HEK293 (cell line): ENCODE data around the gene CFAP221.

ENCODE experiments used
- CTCF ChIA-PET: fragments of 350-600 bp; formaldehyde crosslinking; extraction: SDS; loops from one replicate; lab custom pipeline; 2021; ENCODE audit warnings: antibody characterized with exemption; lab: Yijun Ruan, JAX
- POLR2A ChIA-PET: fragments of 300-600 bp; formaldehyde crosslinking; extraction: SDS; loops from one replicate; lab custom pipeline; 2020; ENCODE audit warnings: antibody characterized with exemption, inconsistent platforms; lab: Yijun Ruan, JAX
- H3K27ac ChIP-seq: fragments of 200-500 bp; sonication (Bioruptor generic); 2 replicates; pipeline ENCODE4 v1.5.1; 2014; ENCODE audit warnings: low read depth, low read length, control low read depth, inconsistent platforms; ENCODE audit errors: extremely low read depth
- H3K36me3 ChIP-seq, 2 experiments: fragments of 200-500 bp in 1 of 2; sonication (Bioruptor generic) in 1 of 2; 1 replicate in 1 of 2; 2 replicates in 1 of 2; pipeline ENCODE4 v1.5.1; 2014 to 2017; ENCODE audit warnings: inconsistent platforms in 2 of 2, low read length in 2 of 2; ENCODE audit not compliant: control insufficient read depth in 2 of 2, insufficient read depth in 1 of 2
- H3K4me1 ChIP-seq: fragments of 200-500 bp; sonication (Bioruptor generic); 2 replicates; pipeline ENCODE4 v1.5.1; 2014; ENCODE audit warnings: mild to moderate bottlenecking, low read length, inconsistent platforms; ENCODE audit not compliant: control insufficient read depth, insufficient read depth
- H3K4me3 ChIP-seq: 2 replicates; pipeline ENCODE4 v1.5.1; 2011; ENCODE audit warnings: low read depth, mild to moderate bottlenecking, control low read depth, low read length, moderate library complexity
- H3K9me3 ChIP-seq: fragments of 200-500 bp; sonication (Bioruptor generic); 2 replicates; pipeline ENCODE4 v1.5.1; 2014; ENCODE audit warnings: low read depth, low read length, inconsistent platforms; ENCODE audit not compliant: control insufficient read depth, insufficient read depth
- OSR2 ChIP-seq: fragments of 450-650 bp; formaldehyde crosslinking; IDR thresholded peaks from 2 replicates; pipeline ENCODE4 v1.5.1; 2016; ENCODE audit warnings: missing biosample characterization, missing genetic modification characterization
- SALL2 ChIP-seq: fragments of 450-650 bp; formaldehyde crosslinking; IDR thresholded peaks from 2 replicates; pipeline ENCODE4 v1.5.0; 2017; ENCODE audit warnings: missing biosample characterization, mild to moderate bottlenecking, missing genetic modification characterization, borderline replicate concordance
- SETDB1 ChIP-seq: IDR thresholded peaks from one replicate; pipeline ENCODE4 v1.6.1; 2017; ENCODE audit warnings: mild to moderate bottlenecking, low read length, moderate library complexity, mixed read lengths; ENCODE audit not compliant: insufficient read length
- ZBTB21 ChIP-seq: fragments of 450-650 bp; formaldehyde crosslinking; IDR thresholded peaks from 2 replicates; pipeline ENCODE4 v1.5.1; 2017; ENCODE audit warnings: missing biosample characterization, missing genetic modification characterization
- ZFP69B ChIP-seq: fragments of 450-650 bp; formaldehyde crosslinking; IDR thresholded peaks from 2 replicates; pipeline ENCODE4 v1.5.1; 2016; ENCODE audit warnings: missing biosample characterization, missing genetic modification characterization
- ZNF121 ChIP-seq: fragments of 450-650 bp; formaldehyde crosslinking; IDR thresholded peaks from 2 replicates; pipeline ENCODE4 v1.5.1; 2016; ENCODE audit warnings: missing biosample characterization, missing genetic modification characterization
- ZNF133 ChIP-seq: fragments of 450-650 bp; formaldehyde crosslinking; IDR thresholded peaks from 2 replicates; pipeline ENCODE4 v1.5.1; 2016; ENCODE audit warnings: missing biosample characterization, missing genetic modification characterization
- ZNF140 ChIP-seq: fragments of 450-650 bp; formaldehyde crosslinking; IDR thresholded peaks from 2 replicates; pipeline ENCODE4 v1.5.1; 2016; ENCODE audit warnings: missing biosample characterization, missing genetic modification characterization
- ZNF266 ChIP-seq: fragments of 450-650 bp; formaldehyde crosslinking; IDR thresholded peaks from 2 replicates; pipeline ENCODE4 v1.5.1; 2016; ENCODE audit warnings: missing biosample characterization, missing genetic modification characterization, low read depth
- ZNF549 ChIP-seq: fragments of 450-650 bp; IDR thresholded peaks from 2 replicates; pipeline ENCODE4 v1.5.1; 2018; ENCODE audit warnings: missing biosample characterization, missing genetic modification characterization, mild to moderate bottlenecking, inconsistent platforms, moderate library complexity
- ZNF561 ChIP-seq: fragments of 450-650 bp; IDR thresholded peaks from 2 replicates; pipeline ENCODE4 v1.5.1; 2018; ENCODE audit warnings: missing biosample characterization, missing genetic modification characterization, borderline replicate concordance
- ZNF791 ChIP-seq: fragments of 450-650 bp; formaldehyde crosslinking; IDR thresholded peaks from 2 replicates; pipeline ENCODE4 v1.5.1; 2016; ENCODE audit warnings: missing biosample characterization, missing genetic modification characterization
- ZNF837 ChIP-seq: fragments of 450-650 bp; formaldehyde crosslinking; IDR thresholded peaks from 2 replicates; pipeline ENCODE4 v1.5.1; 2016; ENCODE audit warnings: missing biosample characterization, missing genetic modification characterization
- ZNF843 ChIP-seq: fragments of 450-650 bp; formaldehyde crosslinking; IDR thresholded peaks from 2 replicates; pipeline ENCODE4 v1.5.1; 2016; ENCODE audit warnings: missing biosample characterization, missing genetic modification characterization
- TF ChIP-seq, protein P1 (sequence below): fragments of 450-650 bp; formaldehyde crosslinking; IDR thresholded peaks from 2 replicates; pipeline ENCODE4 v1.5.1; 2016; ENCODE audit warnings: missing biosample characterization, missing genetic modification characterization, borderline replicate concordance
- TF ChIP-seq, protein P2 (sequence below): fragments of 450-650 bp; formaldehyde crosslinking; IDR thresholded peaks from 2 replicates; pipeline ENCODE4 v1.5.1; 2016; ENCODE audit warnings: missing biosample characterization, missing genetic modification characterization

Gene CFAP221

DNA sequence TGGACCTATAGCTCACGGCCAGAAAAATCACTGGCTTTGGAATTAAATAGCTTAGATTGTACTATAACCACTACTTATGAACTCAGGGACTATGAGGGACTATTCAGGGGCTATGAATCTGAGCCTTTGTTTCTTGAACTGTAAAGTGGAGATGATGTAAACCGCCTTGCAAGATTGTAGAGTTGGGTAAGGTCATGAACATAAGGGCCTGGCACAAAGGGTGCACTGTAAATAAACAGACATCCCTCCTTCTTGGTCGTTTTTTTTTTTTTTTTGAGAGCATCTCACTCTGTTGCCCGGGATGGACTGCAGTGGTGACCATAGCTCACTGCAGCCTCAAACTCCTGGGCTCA lies 137.6 kb downstream of the CFAP221 start:
- no peaks in the 10 kb centered on the region for H3K9me3 ChIP-seq
- H3K27ac ChIP-seq: no peak overlapping the region
- ChIA-PET CTCF (interaction anchor here (0.7 to 0.9 kb wide), 2 partner anchors 21 to 72 kb away, joined by 3 to 4 read pairs; no protein-coding TSS in a partner anchor), POLR2A (interaction anchor here (0.6 kb wide), 1 partner anchor 299 kb away, joined by 3 read pairs; no protein-coding TSS in a partner anchor)
- peaks cover 3 to 25% of the 10 kb centered on the region in 2 experiments; a peak in 2 of 3 replicates for H3K36me3 ChIP-seq
- peaks cover 6% of the 10 kb centered on the region for H3K4me1 ChIP-seq
- TF ChIP-seq ZNF837 (tag by site-specific recombination) (no peak), ZFP69B (tag by site-specific recombination) (no peak), SALL2 (no peak), ZBTB21 (tag by site-specific recombination) (no peak), ZNF549 (tag by site-specific recombination) (no peak), ZNF133 (tag by site-specific recombination) (no peak), ZNF266 (tag by site-specific recombination) (no peak), ZNF843 (tag by site-specific recombination) (no peak), ZNF561 (tag by site-specific recombination) (no peak), SETDB1 (no peak), ZNF791 (tag by site-specific recombination) (no peak), OSR2 (tag by site-specific recombination) (no peak), ZNF140 (tag by site-specific recombination) (no peak)
- TF ChIP-seq, protein P1, sequence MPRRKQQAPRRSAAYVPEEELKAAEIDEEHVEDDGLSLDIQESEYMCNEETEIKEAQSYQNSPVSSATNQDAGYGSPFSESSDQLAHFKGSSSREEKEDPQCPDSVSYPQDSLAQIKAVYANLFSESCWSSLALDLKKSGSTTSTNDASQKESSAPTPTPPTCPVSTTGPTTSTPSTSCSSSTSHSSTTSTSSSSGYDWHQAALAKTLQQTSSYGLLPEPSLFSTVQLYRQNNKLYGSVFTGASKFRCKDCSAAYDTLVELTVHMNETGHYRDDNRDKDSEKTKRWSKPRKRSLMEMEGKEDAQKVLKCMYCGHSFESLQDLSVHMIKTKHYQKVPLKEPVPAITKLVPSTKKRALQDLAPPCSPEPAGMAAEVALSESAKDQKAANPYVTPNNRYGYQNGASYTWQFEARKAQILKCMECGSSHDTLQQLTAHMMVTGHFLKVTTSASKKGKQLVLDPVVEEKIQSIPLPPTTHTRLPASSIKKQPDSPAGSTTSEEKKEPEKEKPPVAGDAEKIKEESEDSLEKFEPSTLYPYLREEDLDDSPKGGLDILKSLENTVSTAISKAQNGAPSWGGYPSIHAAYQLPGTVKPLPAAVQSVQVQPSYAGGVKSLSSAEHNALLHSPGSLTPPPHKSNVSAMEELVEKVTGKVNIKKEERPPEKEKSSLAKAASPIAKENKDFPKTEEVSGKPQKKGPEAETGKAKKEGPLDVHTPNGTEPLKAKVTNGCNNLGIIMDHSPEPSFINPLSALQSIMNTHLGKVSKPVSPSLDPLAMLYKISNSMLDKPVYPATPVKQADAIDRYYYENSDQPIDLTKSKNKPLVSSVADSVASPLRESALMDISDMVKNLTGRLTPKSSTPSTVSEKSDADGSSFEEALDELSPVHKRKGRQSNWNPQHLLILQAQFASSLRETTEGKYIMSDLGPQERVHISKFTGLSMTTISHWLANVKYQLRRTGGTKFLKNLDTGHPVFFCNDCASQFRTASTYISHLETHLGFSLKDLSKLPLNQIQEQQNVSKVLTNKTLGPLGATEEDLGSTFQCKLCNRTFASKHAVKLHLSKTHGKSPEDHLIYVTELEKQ (tag by site-specific recombination): no peak
- H3K4me3 ChIP-seq: no peak overlapping the region

DNA sequence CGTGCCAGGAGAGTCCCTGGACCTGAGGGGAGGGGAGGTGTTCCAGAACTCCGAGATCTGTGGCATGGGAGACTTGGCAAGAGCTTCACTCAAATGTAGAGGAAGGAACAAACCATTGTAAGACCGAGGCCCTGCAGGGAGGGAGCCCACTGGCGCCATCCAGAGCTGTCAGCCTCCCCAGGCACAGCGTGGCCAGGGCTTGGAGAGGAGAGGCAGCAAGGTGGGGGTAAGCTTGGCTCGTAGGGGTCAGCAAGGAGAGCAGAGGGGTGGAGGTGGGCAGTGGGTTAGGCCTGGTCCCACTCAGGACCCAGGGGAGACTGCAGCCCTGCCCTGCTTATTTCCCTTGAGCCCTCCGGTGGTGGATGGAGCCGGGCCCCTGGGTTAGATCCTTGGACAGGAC lies 138.3 kb downstream of the CFAP221 start:
- H3K4me3 ChIP-seq: no peak overlapping the region
- CTCF ChIA-PET: no interaction called here
- POLR2A ChIA-PET: interaction anchor here (0.6 kb wide), 1 partner anchor 300 kb away, joined by 3 read pairs; no protein-coding TSS in a partner anchor
- TF ChIP-seq, protein P2, sequence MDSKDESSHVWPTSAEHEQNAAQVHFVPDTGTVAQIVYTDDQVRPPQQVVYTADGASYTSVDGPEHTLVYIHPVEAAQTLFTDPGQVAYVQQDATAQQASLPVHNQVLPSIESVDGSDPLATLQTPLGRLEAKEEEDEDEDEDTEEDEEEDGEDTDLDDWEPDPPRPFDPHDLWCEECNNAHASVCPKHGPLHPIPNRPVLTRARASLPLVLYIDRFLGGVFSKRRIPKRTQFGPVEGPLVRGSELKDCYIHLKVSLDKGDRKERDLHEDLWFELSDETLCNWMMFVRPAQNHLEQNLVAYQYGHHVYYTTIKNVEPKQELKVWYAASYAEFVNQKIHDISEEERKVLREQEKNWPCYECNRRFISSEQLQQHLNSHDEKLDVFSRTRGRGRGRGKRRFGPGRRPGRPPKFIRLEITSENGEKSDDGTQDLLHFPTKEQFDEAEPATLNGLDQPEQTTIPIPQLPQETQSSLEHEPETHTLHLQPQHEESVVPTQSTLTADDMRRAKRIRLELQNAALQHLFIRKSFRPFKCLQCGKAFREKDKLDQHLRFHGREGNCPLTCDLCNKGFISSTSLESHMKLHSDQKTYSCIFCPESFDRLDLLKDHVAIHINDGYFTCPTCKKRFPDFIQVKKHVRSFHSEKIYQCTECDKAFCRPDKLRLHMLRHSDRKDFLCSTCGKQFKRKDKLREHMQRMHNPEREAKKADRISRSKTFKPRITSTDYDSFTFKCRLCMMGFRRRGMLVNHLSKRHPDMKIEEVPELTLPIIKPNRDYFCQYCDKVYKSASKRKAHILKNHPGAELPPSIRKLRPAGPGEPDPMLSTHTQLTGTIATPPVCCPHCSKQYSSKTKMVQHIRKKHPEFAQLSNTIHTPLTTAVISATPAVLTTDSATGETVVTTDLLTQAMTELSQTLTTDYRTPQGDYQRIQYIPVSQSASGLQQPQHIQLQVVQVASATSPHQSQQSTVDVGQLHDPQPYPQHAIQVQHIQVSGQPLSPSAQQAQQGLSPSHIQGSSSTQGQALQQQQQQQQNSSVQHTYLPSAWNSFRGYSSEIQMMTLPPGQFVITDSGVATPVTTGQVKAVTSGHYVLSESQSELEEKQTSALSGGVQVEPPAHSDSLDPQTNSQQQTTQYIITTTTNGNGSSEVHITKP (tag by site-specific recombination): peak; percentile 58
- TF ChIP-seq ZNF121 (tag by site-specific recombination): no peak
- TF ChIP-seq, all 188 proteins: peak for 1
- Histone ChIP-seq H3K36me3 (peaks cover 3 to 25% of the 10 kb centered on the region in 2 experiments; a peak in 2 of 3 replicates), H3K27ac (no peak overlapping the region), H3K4me1 (peaks cover 6% of the 10 kb centered on the region), H3K9me3 (no peaks in the 10 kb centered on the region)
